Subcutaneous adipose tissue (tissue), 4 donors: ENCODE measurements around the gene SELPLG. TPM values are rescaled to one million over a fixed set of nuclear protein-coding genes. Genes with fewer than 3 reads are reported as not detected.

Experiments
- CTCF ChIP-seq: fragments of 450-650 bp; IDR thresholded peaks from one replicate; pipeline ENCODE4 v1.5.1; 2016; ENCODE audit warnings: low read depth, mild to moderate bottlenecking, control low read depth, antibody characterized with exemption, moderate library complexity
- total RNA-seq, 4 donors: library from RNA; depleted of rRNA; stranded (reverse); fragments of >200 nt; gene quantifications; one replicate each; pipeline ENCODE4 v1.1.0, GENCODE V29; 2016

The SELPLG gene
- total RNA-seq, 4 donors from 2014 or later, result 4.3 to 28.0 (median 15.4) TPM

- TF ChIP-seq CTCF, result no peak
Observed at GRCh38 chr12:108592033-108592909, 41.4 kb downstream of the SELPLG start.

- TF ChIP-seq CTCF, result no peak
Observed at GRCh38 chr12:108591267-108591980, 42.3 kb downstream of the SELPLG start.

DNA sequence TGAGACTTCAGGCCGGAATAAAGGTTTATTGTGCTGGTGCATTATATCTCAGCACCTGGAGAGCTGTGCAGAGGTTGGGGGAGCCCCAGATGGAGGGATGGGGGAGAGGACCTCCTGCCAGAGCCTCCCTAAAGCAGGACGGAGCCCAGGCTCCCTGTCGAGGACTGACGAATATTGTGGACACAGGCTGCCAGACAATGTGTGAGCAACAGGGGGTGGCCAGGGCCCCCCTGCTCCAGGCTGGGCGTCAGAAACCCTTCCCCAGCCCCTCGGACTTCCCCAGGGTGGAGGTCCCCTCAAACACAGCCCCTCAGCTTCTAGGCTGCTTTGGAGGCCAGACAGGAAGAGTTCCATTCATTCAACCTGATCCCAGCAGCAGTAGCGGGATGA lies 43.9 kb downstream of the SELPLG start:
- no peak for TF ChIP-seq CTCF

DNA sequence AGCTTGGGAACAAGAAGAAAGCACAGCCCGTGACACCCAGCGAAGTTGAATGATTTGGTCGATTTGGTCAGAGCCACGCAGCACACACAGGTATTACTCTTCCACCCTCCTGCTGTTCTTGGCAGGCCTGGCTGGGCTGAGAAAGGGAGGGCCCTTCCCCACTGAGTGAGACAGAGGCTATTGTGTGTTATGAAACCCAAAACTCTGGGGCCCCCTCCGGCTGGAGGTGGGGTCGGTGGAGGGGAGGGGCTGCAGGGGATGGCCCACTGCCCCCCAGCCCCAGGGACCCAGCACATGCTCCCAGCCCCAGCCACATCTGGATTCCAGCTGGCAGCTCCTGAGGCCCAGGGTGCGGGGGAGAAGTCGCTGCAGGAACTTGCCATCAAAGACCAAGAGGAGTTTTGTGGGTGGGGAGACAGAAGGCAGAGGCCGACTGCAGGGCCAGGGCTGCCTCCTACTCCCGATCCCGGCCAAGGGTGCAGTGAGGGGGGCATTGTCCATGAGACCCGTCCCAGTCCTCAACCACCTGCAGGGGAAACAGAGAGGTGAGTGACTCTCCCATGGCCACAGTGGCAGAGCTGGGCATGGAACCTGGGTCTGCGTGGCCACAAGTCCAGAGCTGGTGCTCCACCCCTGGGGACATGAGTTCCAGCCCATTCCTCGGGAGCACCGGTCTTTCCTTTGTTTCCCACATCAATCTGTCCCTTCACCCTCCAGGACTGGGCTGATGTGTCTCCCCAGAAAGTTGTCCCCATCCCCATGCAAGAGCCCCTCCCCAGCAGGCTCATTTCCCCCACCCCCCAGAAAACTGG lies 44.5 kb downstream of the SELPLG start:
- TF ChIP-seq CTCF, result no peak

DNA sequence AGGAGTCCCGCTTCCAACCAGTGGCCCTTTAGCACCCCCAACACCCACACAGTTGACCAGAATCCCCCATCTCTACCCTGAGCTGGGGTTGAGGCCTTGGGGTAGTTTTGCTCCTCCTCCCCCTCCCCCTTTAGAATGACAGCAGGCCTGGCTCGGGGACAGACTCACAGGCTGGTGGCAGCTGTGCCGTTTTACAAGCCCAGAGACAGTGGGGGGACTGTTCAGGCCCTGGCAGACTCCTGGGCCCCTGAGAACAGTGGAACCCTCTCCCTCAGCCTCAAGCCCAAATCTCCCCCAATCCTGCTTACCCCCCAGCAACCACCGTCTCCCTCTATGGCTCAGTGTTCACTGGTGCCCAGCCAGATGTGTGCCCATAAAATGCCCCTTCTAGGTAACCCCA lies 45.9 kb downstream of the SELPLG start:
- no peak for TF ChIP-seq CTCF

DNA sequence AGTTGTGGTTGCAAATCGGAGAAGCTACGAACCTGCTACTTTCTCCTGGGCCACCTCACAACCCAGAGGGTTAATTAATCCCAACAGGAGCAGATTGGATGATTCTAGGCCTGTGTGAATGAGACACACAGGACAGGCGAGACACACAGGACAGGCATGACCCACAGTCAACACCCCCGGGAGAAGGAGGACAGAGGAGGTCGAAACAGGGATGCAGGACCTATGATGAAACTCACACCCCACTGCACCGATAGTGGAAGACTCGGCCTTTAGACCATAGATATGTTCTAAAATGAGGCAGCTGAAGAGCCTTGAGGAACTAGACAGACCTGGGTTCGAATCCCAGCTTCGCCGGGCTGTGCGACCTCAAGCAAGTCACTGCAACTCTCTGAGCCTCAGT lies 47.4 kb downstream of the SELPLG start:
- TF ChIP-seq CTCF, result no peak

GRCh38 chr12:108585864-108586263 lies 47.8 kb downstream of the SELPLG start:
- no peak for TF ChIP-seq CTCF
